HG03457 (cell line): Measurements from ENCODE around the gene SHISA9.

Experiments
- ATAC-seq: cut with Tn5 transposase; IDR thresholded peaks from one replicate; pipeline ENCODE4 v1.9.1; 2021; ENCODE audit warnings: moderate number of reproducible peaks; ENCODE audit not compliant: unreplicated experiment

SHISA9 gene

GRCh38 chr16:13155377-13155776, 254.0 kb downstream of the SHISA9 start:
- no peak for ATAC-seq

- no peak for ATAC-seq
Observed at GRCh38 chr16:13155780-13156179, 254.4 kb downstream of the SHISA9 start.

- no peak for ATAC-seq
Observed at GRCh38 chr16:13157082-13157481, 255.7 kb downstream of the SHISA9 start.

GRCh38 chr16:13158427-13158826, 257.0 kb downstream of the SHISA9 start:
- no peak for ATAC-seq

- ATAC-seq: no peak
Observed at GRCh38 chr16:13165024-13165423, 263.6 kb downstream of the SHISA9 start.

GRCh38 chr16:13168091-13168572, 266.7 kb downstream of the SHISA9 start:
- ATAC-seq: no peak

- no peak for ATAC-seq
Observed at GRCh38 chr16:13171313-13171712, 269.9 kb downstream of the SHISA9 start.

- no peak for ATAC-seq
Observed at GRCh38 chr16:13176711-13177110, 275.3 kb downstream of the SHISA9 start.

- no peak for ATAC-seq
Observed at GRCh38 chr16:13178318-13178717, 276.9 kb downstream of the SHISA9 start.

- no peak for ATAC-seq
Observed at GRCh38 chr16:13181432-13181831, 280.0 kb downstream of the SHISA9 start.

- no peak for ATAC-seq
Observed at GRCh38 chr16:13186813-13187212, 285.4 kb downstream of the SHISA9 start.

- no peak for ATAC-seq
Observed at GRCh38 chr16:13189250-13189649, 287.9 kb downstream of the SHISA9 start.

- ATAC-seq: no peak
Observed at GRCh38 chr16:13193721-13194120, 292.3 kb downstream of the SHISA9 start.

GRCh38 chr16:13194766-13195165, 293.4 kb downstream of the SHISA9 start:
- no peak for ATAC-seq

- ATAC-seq: no peak
Observed at GRCh38 chr16:13203725-13204124, 302.3 kb downstream of the SHISA9 start.

- no peak for ATAC-seq
Observed at GRCh38 chr16:13205352-13205751, 304.0 kb downstream of the SHISA9 start.

GRCh38 chr16:13206606-13207005, 305.2 kb downstream of the SHISA9 start:
- no peak for ATAC-seq

- ATAC-seq: no peak
Observed at GRCh38 chr16:13207151-13207550, 305.8 kb downstream of the SHISA9 start.

- ATAC-seq: no peak
Observed at GRCh38 chr16:13223666-13224065, 322.3 kb downstream of the SHISA9 start.

- no peak for ATAC-seq
Observed at GRCh38 chr16:13229039-13229438, 327.6 kb downstream of the SHISA9 start.

- no peak for ATAC-seq
Observed at GRCh38 chr16:13231365-13231764, 330.0 kb downstream of the SHISA9 start.

GRCh38 chr16:13234999-13235398, 333.6 kb downstream of the SHISA9 start:
- ATAC-seq: no peak

GRCh38 chr16:13236308-13236707, 334.9 kb downstream of the SHISA9 start:
- ATAC-seq: no peak

GRCh38 chr16:13238182-13238581, 336.8 kb downstream of the SHISA9 start:
- no peak for ATAC-seq
